Activated CD8-positive, alpha-beta memory T cell treated with anti-CD3 and anti-CD28 coated beads for 1 hour (primary cell): ENCODE measurements around the gene CD46.
"Not testable (repeated sequence)": the region's sequence is repeated elsewhere in the genome, so short reads cannot be mapped to it uniquely, and the experiment has no call there.

Experiments used
- DNase-seq, 2 donors: peaks; one replicate each; pipeline ENCODE4 v3.0.0-alpha.2; 2020; ENCODE audit warnings: low read depth in 1 of 2; ENCODE audit errors: extremely low read depth in 1 of 2

CD46 gene

GRCh38 chr1:207751790-207752455 lies at the start of gene CD46:
Gene CD46, plus strand, starts transcription at chr1:207752054. Its CDS starts 159 bp downstream, at chr1:207752213.
- DNase-seq = peak; percentile 78 to 88

DNA sequence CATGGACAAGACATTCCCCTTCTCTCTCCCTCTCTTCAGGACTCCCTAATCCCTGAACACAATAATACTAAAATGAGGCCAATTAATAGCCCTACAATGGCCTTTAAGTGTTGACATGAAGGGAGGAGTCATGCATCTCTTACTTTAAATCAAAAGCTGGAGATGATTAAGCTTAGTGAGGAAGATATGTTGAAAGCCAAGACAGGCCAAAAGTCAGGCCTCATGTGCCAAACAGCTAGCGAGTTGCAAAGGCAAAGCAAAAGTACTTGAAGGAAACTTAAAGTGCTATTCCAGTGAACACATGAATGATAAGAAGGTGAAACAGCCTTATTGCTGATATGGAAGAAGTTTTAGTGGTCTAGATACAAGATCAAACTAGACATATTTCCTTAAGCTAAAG lies 49.5 kb upstream of the CD46 start:
- DNase-seq = no peak

DNA sequence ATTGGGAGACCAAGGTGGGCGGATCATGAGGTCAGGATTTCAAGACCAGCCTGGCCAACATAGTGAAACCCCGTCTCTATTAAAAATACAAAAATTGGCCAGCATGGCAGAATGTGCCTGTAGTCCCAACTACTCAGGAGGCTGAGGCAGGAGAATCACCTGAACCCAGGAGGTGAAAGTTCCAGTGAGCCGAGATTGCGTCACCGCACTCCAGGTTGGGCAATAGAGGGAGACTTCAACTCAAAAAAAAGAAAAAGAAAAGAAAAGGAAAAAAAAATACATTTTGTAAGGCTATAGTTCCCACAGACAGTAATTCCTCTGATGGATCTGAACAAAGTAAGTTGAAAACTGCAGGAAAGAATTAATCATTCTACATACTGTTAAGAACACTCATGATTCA lies 48.1 kb upstream of the CD46 start:
- no peak for DNase-seq

DNA sequence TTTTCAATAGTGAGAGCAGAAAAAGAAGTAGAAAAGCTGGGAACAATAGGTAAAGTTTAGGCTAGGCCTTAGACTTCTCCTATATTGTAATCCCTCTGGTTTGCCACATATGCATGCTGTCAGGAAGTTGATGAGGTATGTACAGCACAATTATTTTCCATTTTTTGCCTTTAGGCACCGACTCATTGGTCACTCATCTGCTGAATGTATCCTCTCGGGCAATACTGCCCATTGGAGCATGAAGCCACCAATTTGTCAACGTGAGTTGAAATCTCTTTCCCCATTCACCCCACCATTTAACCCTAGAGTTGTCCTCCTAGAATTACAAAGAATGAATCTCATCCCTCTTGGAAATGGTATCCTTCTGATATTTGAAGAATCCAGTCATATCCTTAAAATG lies 43.9 kb upstream of the CD46 start:
- DNase-seq = not testable (repeated sequence)

DNA sequence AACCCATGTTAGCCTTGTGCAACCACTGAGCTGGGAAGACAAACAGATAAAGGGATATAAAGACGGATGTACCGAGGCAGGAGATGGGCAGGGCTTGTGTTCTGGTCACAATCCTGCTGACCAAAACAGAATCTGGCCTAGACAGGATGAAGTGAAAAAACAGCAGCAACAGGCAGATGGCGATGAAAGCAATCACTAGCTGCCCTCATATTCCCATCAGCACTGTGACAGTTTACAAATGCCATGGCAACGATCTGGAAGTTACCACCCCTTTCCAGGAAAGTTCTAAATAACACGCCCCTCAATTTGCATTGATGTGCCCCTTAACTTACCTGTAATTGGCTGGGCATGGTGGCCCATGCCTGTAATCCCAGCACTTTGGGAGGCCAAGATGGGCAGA lies 40.6 kb upstream of the CD46 start:
- DNase-seq = no peak

DNA sequence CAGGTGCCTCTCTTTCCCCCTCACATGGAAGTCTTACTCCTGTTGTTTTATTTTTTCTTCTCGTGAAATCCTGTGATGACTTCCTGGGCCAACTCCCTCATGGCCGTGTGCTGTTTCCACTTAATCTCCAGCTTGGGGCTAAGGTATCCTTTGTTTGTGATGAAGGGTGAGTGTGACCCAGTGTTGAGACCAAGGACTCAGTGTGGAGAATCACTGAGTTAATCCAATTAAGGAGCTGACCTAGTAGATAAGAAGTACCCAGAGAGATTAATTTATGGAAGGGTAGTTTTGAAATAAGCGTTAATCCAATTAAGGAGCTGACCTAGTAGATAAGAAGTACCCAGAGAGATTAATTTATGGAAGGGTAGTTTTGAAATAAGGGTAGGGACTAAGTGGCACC lies 39.2 kb upstream of the CD46 start:
- not testable (repeated sequence) for DNase-seq

DNA sequence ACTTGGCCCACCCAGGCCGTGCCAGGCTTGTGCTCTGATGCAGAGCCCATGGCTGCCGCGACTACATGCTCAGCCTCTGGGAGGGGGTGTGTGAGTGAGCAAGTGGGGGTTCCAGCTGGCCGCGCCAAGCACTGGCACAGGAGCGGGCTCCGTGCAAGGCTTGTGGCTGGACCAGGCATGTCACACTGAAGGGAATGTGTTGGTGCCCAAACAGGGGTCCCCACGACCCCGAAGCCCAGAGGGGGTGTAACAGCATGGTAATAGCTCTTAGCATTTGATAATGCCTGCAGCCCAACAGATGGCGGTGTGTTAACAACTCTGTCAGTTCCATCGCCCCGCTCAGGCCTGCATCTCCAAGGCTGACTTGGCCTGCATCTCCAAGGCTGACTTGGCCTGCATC lies 38.3 kb upstream of the CD46 start:
- no peak for DNase-seq

- no peak for DNase-seq
Observed at GRCh38 chr1:207719234-207719633, 32.6 kb upstream of the CD46 start.

DNA sequence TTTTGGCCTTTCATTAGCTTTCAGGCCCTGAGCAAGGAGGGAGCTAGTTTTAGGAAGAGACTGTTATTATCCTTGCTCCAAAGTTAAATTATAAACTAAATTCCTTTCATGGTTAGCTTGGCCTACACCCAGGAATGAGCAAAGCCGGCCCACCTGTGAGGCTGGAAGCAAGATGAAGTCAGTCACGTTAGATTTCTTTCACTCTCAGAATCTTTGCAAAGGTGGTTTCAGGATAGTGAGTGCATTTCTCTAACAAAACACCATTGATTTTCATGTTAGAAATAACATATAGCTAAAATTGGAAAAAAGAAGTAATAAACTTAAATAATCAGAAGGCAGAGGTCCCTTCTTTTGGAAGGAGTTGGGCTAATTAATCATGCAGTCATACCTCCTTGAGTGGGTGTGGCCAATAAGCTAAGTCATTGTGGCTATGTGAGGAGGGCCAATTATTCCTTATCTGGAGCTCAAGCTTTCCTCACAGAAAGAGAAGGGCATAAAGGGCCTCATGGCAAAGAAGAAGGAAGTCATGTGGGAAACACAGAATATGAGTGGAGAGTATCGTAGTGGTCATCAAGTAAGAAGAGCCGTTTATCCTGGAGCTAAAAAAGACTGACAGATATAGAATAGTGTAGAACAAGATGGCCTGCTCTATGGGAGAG lies 23.5 kb upstream of the CD46 start:
- not testable (repeated sequence) for DNase-seq

DNA sequence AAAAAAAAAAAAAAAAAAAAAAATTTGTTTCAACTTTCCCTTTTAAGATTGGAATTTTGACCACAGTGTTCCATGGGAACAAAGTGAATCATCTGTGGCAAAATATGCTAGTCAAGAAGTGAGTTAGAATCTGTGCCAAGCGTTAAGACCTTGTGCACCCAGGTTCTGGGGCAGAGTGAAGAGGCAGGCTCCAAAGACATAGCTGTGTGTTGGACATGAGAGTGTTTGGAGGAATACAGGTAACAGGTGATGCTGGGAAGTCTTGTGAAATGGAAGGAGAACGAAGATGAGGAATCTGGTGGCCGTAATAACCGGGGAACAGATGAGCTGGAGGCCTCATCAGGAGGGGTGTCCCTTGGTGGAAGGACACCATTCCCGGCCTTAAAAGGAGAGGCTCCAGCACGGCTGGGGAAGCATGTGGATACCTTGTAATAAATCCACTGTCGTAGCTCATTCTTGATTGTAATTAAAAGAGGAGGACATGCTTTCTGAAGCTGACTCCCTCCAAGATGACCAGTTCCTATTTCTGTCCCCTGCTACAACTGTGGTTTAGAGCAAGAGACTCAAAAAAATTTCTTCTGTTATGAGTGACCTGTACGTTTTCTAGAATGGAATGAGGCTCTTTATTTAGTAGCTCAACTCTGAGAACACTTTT lies 14.2 kb upstream of the CD46 start:
- DNase-seq = not testable (repeated sequence)

- peak in 1 of 2 donors; percentile 31 for DNase-seq
Observed at GRCh38 chr1:207738158-207738659, 13.6 kb upstream of the CD46 start.

GRCh38 chr1:207740207-207740606 lies 11.6 kb upstream of the CD46 start:
- DNase-seq = no peak

GRCh38 chr1:207742850-207743555 lies 8.9 kb upstream of the CD46 start:
- no peak for DNase-seq

DNA sequence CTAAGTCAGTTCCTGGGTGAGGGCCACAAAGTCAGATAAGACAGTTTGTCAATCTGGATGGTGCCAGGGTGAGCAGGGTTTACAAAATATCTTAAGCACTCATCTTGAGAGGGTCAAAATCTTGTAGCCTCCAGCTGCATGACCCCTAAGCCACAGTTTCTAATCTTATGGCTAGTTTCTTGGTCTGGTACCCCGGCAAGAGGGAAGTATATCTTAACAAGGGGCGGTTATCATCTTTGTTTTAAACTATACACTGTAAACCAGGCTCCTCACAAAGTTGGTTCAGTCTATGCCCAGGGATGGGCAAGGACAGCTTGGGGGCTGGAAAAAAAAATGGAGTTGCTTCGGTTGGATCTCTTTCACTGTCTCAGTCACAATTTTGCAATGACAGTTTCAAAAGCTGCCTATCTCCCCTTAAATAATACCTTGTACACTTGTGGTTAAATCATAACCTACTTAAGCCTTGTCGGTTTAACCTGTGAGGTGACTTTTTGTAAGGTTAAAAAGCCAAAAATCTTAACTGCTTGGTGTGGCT lies 7.8 kb upstream of the CD46 start:
- no peak for DNase-seq

DNA sequence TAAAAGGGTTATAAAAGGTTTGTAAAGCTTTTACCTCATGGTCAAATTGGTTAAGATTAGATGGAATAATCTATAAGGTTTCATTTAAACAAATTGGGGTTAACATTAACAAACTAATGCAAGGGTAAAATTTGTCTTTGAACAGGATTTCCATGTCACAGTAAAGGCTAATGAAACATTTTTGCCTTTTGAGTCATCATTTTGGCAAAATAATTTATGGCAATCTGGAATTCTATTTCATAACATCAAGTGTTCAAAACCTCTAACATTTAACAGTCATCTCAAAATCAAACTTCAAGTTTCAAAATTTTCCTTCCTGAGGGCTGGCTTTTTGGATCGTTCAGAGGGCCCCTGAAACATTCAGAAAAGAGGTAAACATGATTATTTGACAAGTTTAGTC lies 6.6 kb upstream of the CD46 start:
- no peak for DNase-seq

DNA sequence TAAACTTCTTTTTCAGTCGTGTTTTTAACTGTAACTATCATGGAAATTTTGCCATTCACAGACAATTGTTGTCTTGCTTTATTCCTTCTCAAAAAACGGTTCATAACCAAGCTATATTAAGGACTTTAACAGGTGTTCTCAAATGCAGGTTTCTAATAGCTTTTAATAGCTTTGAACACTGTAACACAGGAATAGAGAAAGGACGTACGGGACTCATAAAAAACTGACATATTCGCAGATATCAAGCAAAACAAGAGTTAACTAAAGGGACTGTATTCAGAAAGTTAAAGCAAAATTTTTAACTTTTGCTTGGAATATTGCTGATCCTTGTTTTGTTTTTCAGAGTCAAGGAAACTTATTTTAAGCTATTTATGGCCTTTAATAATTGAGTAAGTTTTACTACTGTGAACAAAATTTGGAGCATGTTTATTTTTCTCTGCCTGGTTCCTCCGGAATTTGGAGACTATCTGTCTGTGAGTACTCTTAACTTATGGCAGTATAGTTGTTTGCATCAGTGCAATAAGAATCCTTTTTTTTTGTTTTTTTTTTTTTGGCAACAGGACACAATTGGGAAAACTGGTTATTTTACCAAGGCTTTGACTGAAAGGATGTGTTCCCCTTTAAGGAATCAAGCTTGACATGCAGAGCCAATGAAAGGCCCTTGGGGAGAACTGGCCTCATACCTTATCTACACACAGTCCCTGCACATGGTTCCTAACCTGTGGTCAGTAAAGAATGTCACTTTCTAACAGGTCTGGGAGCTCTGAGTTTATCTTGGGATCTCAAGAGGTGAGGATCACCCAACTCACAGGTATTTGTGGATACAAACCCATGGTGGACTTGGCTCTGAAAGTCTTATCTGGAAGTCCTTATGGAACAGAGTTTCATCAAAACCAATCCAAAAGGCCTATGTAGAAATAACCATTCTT lies 5.8 kb upstream of the CD46 start:
- no peak for DNase-seq

- DNase-seq = no peak
Observed at GRCh38 chr1:207747627-207748492, 4.0 kb upstream of the CD46 start.

DNA sequence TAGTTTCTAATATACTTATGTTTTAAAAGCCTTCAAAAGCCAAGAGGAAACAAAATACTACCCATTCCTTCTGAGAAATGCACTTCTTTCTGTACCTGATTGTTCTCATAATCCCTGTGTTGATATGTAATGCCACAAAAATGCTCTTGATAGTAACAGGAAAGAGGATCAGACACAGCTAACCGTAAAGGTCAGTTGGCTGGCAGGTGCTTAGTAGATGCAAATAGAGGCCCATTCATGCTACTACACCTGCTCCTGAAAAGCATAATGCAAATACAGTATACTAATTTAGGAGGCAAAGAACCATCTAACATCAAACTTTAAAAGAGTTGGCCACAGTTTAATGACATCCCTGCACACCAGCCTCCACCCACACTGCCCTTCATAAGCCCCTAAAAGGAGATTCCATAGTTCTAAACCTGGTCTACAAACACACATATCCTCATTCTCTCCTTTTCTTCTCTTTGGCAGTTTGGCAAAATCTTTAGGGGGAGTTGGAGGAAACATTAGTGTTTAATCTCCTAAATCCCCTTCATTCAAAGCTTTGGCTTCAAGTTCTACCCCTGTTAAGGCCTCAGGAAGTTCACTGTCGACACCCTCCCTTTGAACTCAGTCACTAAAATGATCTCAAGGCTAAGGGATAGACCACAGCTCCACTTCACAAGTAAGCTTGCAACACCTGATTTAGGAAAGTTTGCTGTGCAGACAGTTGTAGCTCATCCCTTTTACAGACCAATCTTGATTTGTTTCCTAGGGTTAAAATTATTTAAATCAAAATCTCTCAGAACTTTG lies 2.9 kb upstream of the CD46 start:
- DNase-seq = no peak
